Measurements from ENCODE around the gene RAD9B. TPM values are rescaled to one million over a fixed set of nuclear protein-coding genes. Genes with fewer than 3 reads are reported as not detected.
A peak's percentile ranks its signal among the peaks of the same experiment; 100 is the strongest.
"Not testable (repeated sequence)": the region's sequence is repeated elsewhere in the genome, so short reads cannot be mapped to it uniquely, and the experiment has no call there.

Gene RAD9B
- total RNA-seq, 2 donors from 2014 or later = 0.37 to 0.62 TPM

GRCh38 chr12:110503432-110503831 lies 1.3 kb downstream of the RAD9B start:
- H3K4me1 Mint-ChIP-seq = peaks cover 29% of the 10 kb centered on the region
- H3K27me3 Mint-ChIP-seq = no peaks in the 10 kb centered on the region
- no peak overlapping the region for H3K27ac Mint-ChIP-seq
- no peaks in the 10 kb centered on the region for H3K9me3 ChIP-seq (ENCODE audit: control insufficient read depth, low read length, poor library complexity, severe bottlenecking)
- ATAC-seq (no peak), DNase-seq (no peak)
- H3K4me3 Mint-ChIP-seq = no peak overlapping the region
- H3K36me3 Mint-ChIP-seq (ENCODE audit: low read depth) = peaks cover 4% of the 10 kb centered on the region

- no peak for DNase-seq
- peaks cover 3% of the 10 kb centered on the region for H3K27me3 Mint-ChIP-seq
- no peak overlapping the region for H3K27ac Mint-ChIP-seq
- peaks cover 20% of the 10 kb centered on the region for H3K4me1 Mint-ChIP-seq
- no peaks in the 10 kb centered on the region for H3K9me3 ChIP-seq (ENCODE audit: control insufficient read depth, low read length, poor library complexity, severe bottlenecking)
- no peak overlapping the region for H3K4me3 Mint-ChIP-seq
- peaks cover 4% of the 10 kb centered on the region for H3K36me3 Mint-ChIP-seq (ENCODE audit: low read depth)
- no peak for ATAC-seq
These were observed 3.2 kb downstream of the RAD9B start for GRCh38 chr12:110505332-110505731.

GRCh38 chr12:110508071-110508586 lies 6.0 kb downstream of the RAD9B start:
- no peak overlapping the region for H3K27ac Mint-ChIP-seq
- peaks cover 2% of the 10 kb centered on the region for H3K4me1 Mint-ChIP-seq

GRCh38 chr12:110513842-110514241 lies 11.7 kb downstream of the RAD9B start:
- H3K27me3 Mint-ChIP-seq = peaks cover 9% of the 10 kb centered on the region
- no peak overlapping the region for H3K27ac Mint-ChIP-seq
- no peak for ATAC-seq
- H3K36me3 Mint-ChIP-seq (ENCODE audit: low read depth) = no peaks in the 10 kb centered on the region
- no peak for DNase-seq
- H3K9me3 ChIP-seq (ENCODE audit: control insufficient read depth, low read length, poor library complexity, severe bottlenecking) = no peaks in the 10 kb centered on the region
- peaks cover 4% of the 10 kb centered on the region for H3K4me1 Mint-ChIP-seq
- no peak overlapping the region for H3K4me3 Mint-ChIP-seq

More at GRCh38 chr12:110508071-110508586, 6.0 kb downstream of the RAD9B start:
- ATAC-seq (no peak), DNase-seq (no peak)
- no peaks in the 10 kb centered on the region for H3K9me3 ChIP-seq (ENCODE audit: control insufficient read depth, low read length, poor library complexity, severe bottlenecking)
- no peaks in the 10 kb centered on the region for H3K36me3 Mint-ChIP-seq (ENCODE audit: low read depth)
- H3K27me3 Mint-ChIP-seq = peaks cover 9% of the 10 kb centered on the region
- H3K4me3 Mint-ChIP-seq = no peak overlapping the region

- Mint-ChIP-seq H3K4me1 (peaks cover 4% of the 10 kb centered on the region), H3K27ac (no peak overlapping the region), H3K36me3 (ENCODE audit: low read depth) (no peaks in the 10 kb centered on the region), H3K4me3 (no peak overlapping the region), H3K27me3 (peaks cover 9% of the 10 kb centered on the region)
- no peaks in the 10 kb centered on the region for H3K9me3 ChIP-seq (ENCODE audit: control insufficient read depth, low read length, poor library complexity, severe bottlenecking)
- no peak for DNase-seq
- no peak for ATAC-seq
These were observed 12.2 kb downstream of the RAD9B start for GRCh38 chr12:110514363-110514762.

GRCh38 chr12:110516995-110517394 lies 14.9 kb downstream of the RAD9B start:
- no peaks in the 10 kb centered on the region for H3K36me3 Mint-ChIP-seq (ENCODE audit: low read depth)
- no peak for DNase-seq
- ATAC-seq = no peak
- H3K27ac Mint-ChIP-seq = no peak overlapping the region
- no peak overlapping the region for H3K4me3 Mint-ChIP-seq
- H3K9me3 ChIP-seq (ENCODE audit: control insufficient read depth, low read length, poor library complexity, severe bottlenecking) = no peaks in the 10 kb centered on the region
- no peaks in the 10 kb centered on the region for H3K27me3 Mint-ChIP-seq
- peaks cover 5% of the 10 kb centered on the region for H3K4me1 Mint-ChIP-seq

GRCh38 chr12:110518014-110518413 lies 15.9 kb downstream of the RAD9B start:
- DNase-seq; H3K27ac Mint-ChIP-seq; H3K9me3 ChIP-seq (ENCODE audit: control insufficient read depth, low read length, poor library complexity, severe bottlenecking); ATAC-seq; H3K27me3 Mint-ChIP-seq; H3K4me1 Mint-ChIP-seq; H3K36me3 Mint-ChIP-seq (ENCODE audit: low read depth); H3K4me3 Mint-ChIP-seq: not testable (repeated sequence)

- peak overlapping the region; percentile 24 for H3K27ac Mint-ChIP-seq
- not testable (repeated sequence) for H3K36me3 Mint-ChIP-seq (ENCODE audit: low read depth); H3K4me1 Mint-ChIP-seq; DNase-seq; H3K4me3 Mint-ChIP-seq; H3K9me3 ChIP-seq (ENCODE audit: control insufficient read depth, low read length, poor library complexity, severe bottlenecking); H3K27me3 Mint-ChIP-seq
- peak; percentile 30 for ATAC-seq
These were observed 19.0 kb downstream of the RAD9B start for GRCh38 chr12:110520876-110521712.

- DNase-seq = no peak
- no peaks in the 10 kb centered on the region for H3K36me3 Mint-ChIP-seq (ENCODE audit: low read depth)
- peak overlapping the region; percentile 71 for H3K27ac Mint-ChIP-seq
- H3K4me1 Mint-ChIP-seq = peaks cover 2% of the 10 kb centered on the region
- no peaks in the 10 kb centered on the region for H3K27me3 Mint-ChIP-seq
- no peak for ATAC-seq
- H3K4me3 Mint-ChIP-seq = no peak overlapping the region
- H3K9me3 ChIP-seq (ENCODE audit: control insufficient read depth, low read length, poor library complexity, severe bottlenecking) = no peaks in the 10 kb centered on the region
These were observed 26.2 kb downstream of the RAD9B start for GRCh38 chr12:110528277-110528839.

GRCh38 chr12:110530511-110530910 lies 28.4 kb downstream of the RAD9B start:
- Mint-ChIP-seq H3K4me3 (no peak overlapping the region), H3K27ac (no peak overlapping the region), H3K27me3 (no peaks in the 10 kb centered on the region), H3K4me1 (peaks cover 2% of the 10 kb centered on the region), H3K36me3 (ENCODE audit: low read depth) (no peaks in the 10 kb centered on the region)
- H3K9me3 ChIP-seq (ENCODE audit: control insufficient read depth, low read length, poor library complexity, severe bottlenecking) = no peaks in the 10 kb centered on the region
- ATAC-seq (no peak), DNase-seq (no peak)

GRCh38 chr12:110531741-110532333 lies 29.7 kb downstream of the RAD9B start:
- ATAC-seq = no peak
- Mint-ChIP-seq H3K27me3 (no peaks in the 10 kb centered on the region), H3K4me1 (no peaks in the 10 kb centered on the region), H3K27ac (no peak overlapping the region), H3K36me3 (ENCODE audit: low read depth) (no peaks in the 10 kb centered on the region), H3K4me3 (no peak overlapping the region)
- no peaks in the 10 kb centered on the region for H3K9me3 ChIP-seq (ENCODE audit: control insufficient read depth, low read length, poor library complexity, severe bottlenecking)
- DNase-seq = no peak

GRCh38 chr12:110532644-110533043 lies 30.5 kb downstream of the RAD9B start:
- DNase-seq (no peak), ATAC-seq (no peak)
- H3K4me1 Mint-ChIP-seq = no peaks in the 10 kb centered on the region
- H3K4me3 Mint-ChIP-seq = no peak overlapping the region
- no peaks in the 10 kb centered on the region for H3K9me3 ChIP-seq (ENCODE audit: control insufficient read depth, low read length, poor library complexity, severe bottlenecking)
- H3K27ac Mint-ChIP-seq = no peak overlapping the region
- H3K27me3 Mint-ChIP-seq = no peaks in the 10 kb centered on the region
- H3K36me3 Mint-ChIP-seq (ENCODE audit: low read depth) = no peaks in the 10 kb centered on the region

- no peaks in the 10 kb centered on the region for H3K36me3 Mint-ChIP-seq (ENCODE audit: low read depth)
These were observed 31.5 kb downstream of the RAD9B start for GRCh38 chr12:110533607-110534006.

More at GRCh38 chr12:110533607-110534006, 31.5 kb downstream of the RAD9B start:
- Mint-ChIP-seq H3K27ac (no peak overlapping the region), H3K27me3 (no peaks in the 10 kb centered on the region), H3K4me3 (peak overlapping the region; percentile 7), H3K4me1 (no peaks in the 10 kb centered on the region)
- DNase-seq = no peak
- no peak for ATAC-seq
- H3K9me3 ChIP-seq (ENCODE audit: control insufficient read depth, low read length, poor library complexity, severe bottlenecking) = no peaks in the 10 kb centered on the region

Measured in T-helper 17 cell (primary cell).